Right cardiac atrium (tissue), 5 donors: ENCODE measurements around the gene SPRR4. TPM values are rescaled to one million over a fixed set of nuclear protein-coding genes. Genes with fewer than 3 reads are reported as not detected.

Experiments
- ATAC-seq, 2 donors: fragments of 200-7000 bp; cut with Tn5 transposase; one replicate each; pipeline versions ENCODE4 v1.8.0 to v1.9.1; 2020; ENCODE audit warnings: moderate library complexity in 2 of 2, mild to moderate bottlenecking in 1 of 2
- DNase-seq, 3 donors: peaks; one replicate each; pipeline ENCODE4 v3.0.0-alpha.2; 2020
- H3K27ac ChIP-seq: one replicate; pipeline ENCODE4 v1.5.1; 2013; ENCODE audit warnings: mild to moderate bottlenecking, low read length, control low read depth, moderate library complexity
- H3K27me3 ChIP-seq: one replicate; pipeline ENCODE4 v1.6.1; 2013; ENCODE audit not compliant: control insufficient read depth, insufficient read depth
- H3K4me1 ChIP-seq: one replicate; pipeline ENCODE4 v1.6.1; 2013; ENCODE audit warnings: low read length; ENCODE audit not compliant: control insufficient read depth, insufficient read depth
- H3K4me3 ChIP-seq: one replicate; pipeline ENCODE4 v1.5.1; 2013; ENCODE audit warnings: low read length, control low read depth
- H3K9me3 ChIP-seq: one replicate; pipeline ENCODE4 v1.6.1; 2013; ENCODE audit warnings: low read length; ENCODE audit not compliant: control insufficient read depth
- WGBS: extraction: QIAGEN DNeasy Blood & Tissue Kit; methylation state at CpG from one replicate; pipeline ENCODE4 v1.1.7; 2013; 5-methylcytosine and 5-hydroxymethylcytosine counted together
- intact Hi-C, 4 donors: fragments of 100-400 bp; cut with DNase I; formaldehyde crosslinking; loops; one replicate each; pipeline versions ENCODE4 v1.11.0 to v1.14.0; 2022 to 2023
- polyA plus RNA-seq: library from polyadenylated mRNA; stranded (reverse); fragments of 200-250 nt; gene quantifications from one replicate; pipeline ENCODE4 v1.2.3, GENCODE V29; 2013
- total RNA-seq, 4 donors: library from RNA; stranded (reverse); fragmentation: NEBNext Ultra II Directional; extraction: Animal tissue kit (Norgen Biotek cat#: 25700); gene quantifications; one replicate each; pipeline ENCODE4 v1.2.1, GENCODE V29; 2021
- donor health status: healthy with polysubstance abuse.
- donor health status: DM: no; HTN: yes; CAD: no.
- donor health status: DM: no; HTN: no; CAD: no.
- donor health status: DM: no; HTN: yes; CAD: no; lungs with severe emphysema.
- donor health status: DM: yes; HTN: yes; CAD: no.

The SPRR4 gene
- total and polyA plus RNA-seq, 5 donors = not detected

GRCh38 chr1:152951711-152952110, 18.7 kb upstream of the SPRR4 start:
- Histone ChIP-seq H3K4me1 (no peaks in the 10 kb centered on the region), H3K27me3 (no peaks in the 10 kb centered on the region), H3K9me3 (no peaks in the 10 kb centered on the region), H3K27ac (no peak overlapping the region), H3K4me3 (no peak overlapping the region)
- WGBS = 79% methylated on average over 5 of the region's 5 CpGs
- ATAC-seq = no peak
- intact Hi-C loops = no loop called here
- DNase-seq = no peak

GRCh38 chr1:152953761-152954160, 16.7 kb upstream of the SPRR4 start:
- Histone ChIP-seq H3K27me3 (no peaks in the 10 kb centered on the region), H3K4me3 (no peak overlapping the region), H3K9me3 (no peaks in the 10 kb centered on the region), H3K27ac (no peak overlapping the region), H3K4me1 (no peaks in the 10 kb centered on the region)
- ATAC-seq = no peak
- DNase-seq = no peak
- intact Hi-C loops = no loop called here
- 71% methylated on average over 7 of the region's 7 CpGs for WGBS

GRCh38 chr1:152954436-152954835, 16.0 kb upstream of the SPRR4 start:
- 76% methylated on average over 6 of the region's 6 CpGs for WGBS
- DNase-seq (no peak), ATAC-seq (no peak)
- no peak overlapping the region for H3K27ac ChIP-seq
- H3K9me3 ChIP-seq = no peaks in the 10 kb centered on the region
- intact Hi-C loops = no loop called here
- no peak overlapping the region for H3K4me3 ChIP-seq
- no peaks in the 10 kb centered on the region for H3K4me1 ChIP-seq
- no peaks in the 10 kb centered on the region for H3K27me3 ChIP-seq

- ATAC-seq = no peak
- intact Hi-C loops = no loop called here
Observed at GRCh38 chr1:152957561-152957960, 12.9 kb upstream of the SPRR4 start.

GRCh38 chr1:152959273-152959672, 11.2 kb upstream of the SPRR4 start:
- Histone ChIP-seq H3K9me3 (no peaks in the 10 kb centered on the region), H3K4me1 (no peaks in the 10 kb centered on the region), H3K27ac (no peak overlapping the region), H3K27me3 (no peaks in the 10 kb centered on the region), H3K4me3 (no peak overlapping the region)
- intact Hi-C loops = no loop called here
- WGBS = 78% methylated on average over 3 of the region's 3 CpGs
- ATAC-seq = no peak
- DNase-seq = no peak

More at GRCh38 chr1:152957561-152957960, 12.9 kb upstream of the SPRR4 start:
- 81% methylated on average over 3 of the region's 3 CpGs for whole genome bisulfite sequencing
- H3K27ac ChIP-seq = no peak overlapping the region
- no peak for DNase-seq
- H3K4me3 ChIP-seq = no peak overlapping the region
- H3K4me1 ChIP-seq = no peaks in the 10 kb centered on the region
- H3K9me3 ChIP-seq = no peaks in the 10 kb centered on the region
- no peaks in the 10 kb centered on the region for H3K27me3 ChIP-seq

- no peak for DNase-seq
- Histone ChIP-seq H3K4me3 (no peak overlapping the region), H3K27me3 (no peaks in the 10 kb centered on the region), H3K4me1 (no peaks in the 10 kb centered on the region), H3K9me3 (no peaks in the 10 kb centered on the region), H3K27ac (no peak overlapping the region)
- WGBS = 89% methylated on average over 10 of the region's 10 CpGs
- no peak for ATAC-seq
- intact Hi-C loops = no loop called here
Observed at GRCh38 chr1:152959801-152960451, 10.5 kb upstream of the SPRR4 start.

- Histone ChIP-seq H3K27ac (no peak overlapping the region), H3K27me3 (no peaks in the 10 kb centered on the region), H3K4me3 (no peak overlapping the region), H3K4me1 (no peaks in the 10 kb centered on the region), H3K9me3 (no peaks in the 10 kb centered on the region)
- intact Hi-C loops = no loop called here
- ATAC-seq (no peak), DNase-seq (no peak)
- WGBS = 67% methylated on average over 10 of the region's 10 CpGs
Observed at GRCh38 chr1:152960452-152961044, 9.9 kb upstream of the SPRR4 start.

- Histone ChIP-seq H3K4me1 (no peaks in the 10 kb centered on the region), H3K27me3 (no peaks in the 10 kb centered on the region), H3K27ac (no peak overlapping the region), H3K4me3 (no peak overlapping the region), H3K9me3 (no peaks in the 10 kb centered on the region)
- ATAC-seq (no peak), DNase-seq (no peak)
- intact Hi-C loops = no loop called here
- WGBS = 67% methylated on average over 7 of the region's 7 CpGs
Observed at GRCh38 chr1:152961226-152961891, 9.1 kb upstream of the SPRR4 start.

GRCh38 chr1:152962876-152963415, 7.5 kb upstream of the SPRR4 start:
- no peak for DNase-seq
- WGBS = 75% methylated on average over 2 of the region's 2 CpGs
- H3K27me3 ChIP-seq = no peaks in the 10 kb centered on the region
- H3K4me3 ChIP-seq = no peak overlapping the region
- no peak for ATAC-seq
- no peaks in the 10 kb centered on the region for H3K4me1 ChIP-seq
- H3K9me3 ChIP-seq = no peaks in the 10 kb centered on the region
- intact Hi-C loops = no loop called here
- H3K27ac ChIP-seq = no peak overlapping the region

- Histone ChIP-seq H3K27ac (no peak overlapping the region), H3K27me3 (no peaks in the 10 kb centered on the region), H3K9me3 (no peaks in the 10 kb centered on the region), H3K4me1 (no peaks in the 10 kb centered on the region), H3K4me3 (no peak overlapping the region)
- 74% methylated on average over 1 of the region's 1 CpG for WGBS
- intact Hi-C loops = no loop called here
- no peak for ATAC-seq
- DNase-seq = no peak
Observed at GRCh38 chr1:152964536-152964935, 5.9 kb upstream of the SPRR4 start.

GRCh38 chr1:152965853-152966252, 4.6 kb upstream of the SPRR4 start:
- no peaks in the 10 kb centered on the region for H3K4me1 ChIP-seq
- DNase-seq = no peak
- H3K27me3 ChIP-seq = no peaks in the 10 kb centered on the region
- no peak overlapping the region for H3K27ac ChIP-seq
- no peaks in the 10 kb centered on the region for H3K9me3 ChIP-seq
- intact Hi-C loops = no loop called here
- WGBS = 72% methylated on average over 4 of the region's 4 CpGs
- ATAC-seq = no peak
- no peak overlapping the region for H3K4me3 ChIP-seq
